GM23338 (cell line): ENCODE measurements around the gene NTM.

Source experiments
- CREB1 ChIP-seq: fragments of 250-450 bp; sonication (Bioruptor Pico); IDR thresholded peaks from 2 replicates; pipeline ENCODE4 v1.5.0; 2020; ENCODE audit warnings: low read depth, mild to moderate bottlenecking, moderate library complexity
- EZH2 ChIP-seq: fragments of 200-600 bp; sonication (generic); IDR thresholded peaks from one replicate; pipeline ENCODE4 v1.8.0; 2017; ENCODE audit warnings: antibody characterized with exemption, mild to moderate bottlenecking, low read depth; ENCODE audit not compliant: unreplicated experiment
- EZH2phosphoT487 ChIP-seq: fragments of 200-600 bp; sonication (generic); IDR thresholded peaks from one replicate; pipeline ENCODE4 v1.8.1; 2018; ENCODE audit warnings: antibody characterized with exemption; ENCODE audit not compliant: unreplicated experiment
- JUNB ChIP-seq: IDR thresholded peaks from one replicate; pipeline ENCODE4 v1.6.1; 2016; ENCODE audit warnings: antibody characterized with exemption; ENCODE audit not compliant: unreplicated experiment
- NANOG ChIP-seq: IDR thresholded peaks from 2 replicates; pipeline ENCODE4 v1.6.1; 2016; ENCODE audit warnings: antibody characterized with exemption, borderline replicate concordance
- POLR2AphosphoS5 ChIP-seq: IDR thresholded peaks from 2 replicates; pipeline ENCODE4 v1.6.1; 2016; ENCODE audit warnings: antibody characterized with exemption, low read depth
- ZNF331 ChIP-seq: fragments of 250-450 bp; sonication (Bioruptor Pico); IDR thresholded peaks from 2 replicates; pipeline ENCODE4 v1.5.0; 2020; ENCODE audit warnings: low read depth, mild to moderate bottlenecking, moderate library complexity
- TF ChIP-seq, protein P1 (sequence below), 2 experiments: fragments of 200-600 bp in 1 of 2; sonication (generic) in 1 of 2; conservative IDR thresholded peaks; 2 replicates each; pipeline versions ENCODE4 v1.5.1 to v1.6.1; 2016 to 2017; ENCODE audit warnings: antibody characterized with exemption in 2 of 2, low read depth in 2 of 2, mild to moderate bottlenecking in 2 of 2, moderate library complexity in 1 of 2
- TF ChIP-seq, protein P2 (sequence below): IDR thresholded peaks from one replicate; pipeline ENCODE4 v1.6.1; 2018; ENCODE audit warnings: antibody characterized with exemption; ENCODE audit not compliant: unreplicated experiment
- TF ChIP-seq, protein P3 (sequence below): fragments of 250-450 bp; sonication (Bioruptor Pico); IDR thresholded peaks from 2 replicates; pipeline ENCODE4 v1.5.0; 2020; ENCODE audit warnings: mild to moderate bottlenecking, moderate library complexity

DNA sequence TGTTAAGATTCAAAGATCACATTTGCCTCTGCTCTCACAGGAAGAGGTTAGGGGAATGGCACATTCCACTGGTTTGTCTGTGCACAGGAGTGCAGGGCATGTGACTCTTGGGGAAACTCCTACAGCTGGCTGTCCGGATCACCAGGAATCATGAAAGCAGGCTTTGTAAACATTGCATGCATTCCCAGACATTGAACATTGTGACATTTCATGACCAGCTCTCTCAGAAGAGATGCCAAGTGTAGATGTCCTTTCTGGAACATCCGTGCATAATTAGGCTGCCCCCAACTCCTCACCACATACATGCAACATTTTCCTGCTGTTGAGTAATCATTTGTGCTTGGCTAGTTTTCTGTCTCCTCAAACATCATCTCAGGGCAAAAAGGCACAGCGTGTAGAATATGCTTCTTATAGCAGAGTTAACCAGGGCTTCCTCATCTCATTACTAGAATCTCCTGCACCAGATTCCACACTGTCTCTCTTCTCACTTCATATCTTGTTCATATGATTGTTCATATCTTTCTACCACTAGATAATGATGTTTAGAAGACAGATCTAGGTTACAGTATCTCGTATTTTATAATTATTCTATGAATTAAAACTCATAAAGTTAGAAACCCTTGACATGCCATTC, 694.7 kb downstream of the NTM start:
- TF ChIP-seq, protein P1, sequence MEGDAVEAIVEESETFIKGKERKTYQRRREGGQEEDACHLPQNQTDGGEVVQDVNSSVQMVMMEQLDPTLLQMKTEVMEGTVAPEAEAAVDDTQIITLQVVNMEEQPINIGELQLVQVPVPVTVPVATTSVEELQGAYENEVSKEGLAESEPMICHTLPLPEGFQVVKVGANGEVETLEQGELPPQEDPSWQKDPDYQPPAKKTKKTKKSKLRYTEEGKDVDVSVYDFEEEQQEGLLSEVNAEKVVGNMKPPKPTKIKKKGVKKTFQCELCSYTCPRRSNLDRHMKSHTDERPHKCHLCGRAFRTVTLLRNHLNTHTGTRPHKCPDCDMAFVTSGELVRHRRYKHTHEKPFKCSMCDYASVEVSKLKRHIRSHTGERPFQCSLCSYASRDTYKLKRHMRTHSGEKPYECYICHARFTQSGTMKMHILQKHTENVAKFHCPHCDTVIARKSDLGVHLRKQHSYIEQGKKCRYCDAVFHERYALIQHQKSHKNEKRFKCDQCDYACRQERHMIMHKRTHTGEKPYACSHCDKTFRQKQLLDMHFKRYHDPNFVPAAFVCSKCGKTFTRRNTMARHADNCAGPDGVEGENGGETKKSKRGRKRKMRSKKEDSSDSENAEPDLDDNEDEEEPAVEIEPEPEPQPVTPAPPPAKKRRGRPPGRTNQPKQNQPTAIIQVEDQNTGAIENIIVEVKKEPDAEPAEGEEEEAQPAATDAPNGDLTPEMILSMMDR (conservative IDR thresholded peaks at IDR 0.05; ENCODE audit: low read depth in 2 of 2) = no peak
- TF ChIP-seq POLR2AphosphoS5 (no peak), CREB1 (CRISPR knock-in tag) (no peak), NANOG (no peak), EZH2 (no peak), EZH2phosphoT487 (no peak), ZNF331 (CRISPR knock-in tag) (no peak), JUNB (no peak)
- TF ChIP-seq, protein P2, sequence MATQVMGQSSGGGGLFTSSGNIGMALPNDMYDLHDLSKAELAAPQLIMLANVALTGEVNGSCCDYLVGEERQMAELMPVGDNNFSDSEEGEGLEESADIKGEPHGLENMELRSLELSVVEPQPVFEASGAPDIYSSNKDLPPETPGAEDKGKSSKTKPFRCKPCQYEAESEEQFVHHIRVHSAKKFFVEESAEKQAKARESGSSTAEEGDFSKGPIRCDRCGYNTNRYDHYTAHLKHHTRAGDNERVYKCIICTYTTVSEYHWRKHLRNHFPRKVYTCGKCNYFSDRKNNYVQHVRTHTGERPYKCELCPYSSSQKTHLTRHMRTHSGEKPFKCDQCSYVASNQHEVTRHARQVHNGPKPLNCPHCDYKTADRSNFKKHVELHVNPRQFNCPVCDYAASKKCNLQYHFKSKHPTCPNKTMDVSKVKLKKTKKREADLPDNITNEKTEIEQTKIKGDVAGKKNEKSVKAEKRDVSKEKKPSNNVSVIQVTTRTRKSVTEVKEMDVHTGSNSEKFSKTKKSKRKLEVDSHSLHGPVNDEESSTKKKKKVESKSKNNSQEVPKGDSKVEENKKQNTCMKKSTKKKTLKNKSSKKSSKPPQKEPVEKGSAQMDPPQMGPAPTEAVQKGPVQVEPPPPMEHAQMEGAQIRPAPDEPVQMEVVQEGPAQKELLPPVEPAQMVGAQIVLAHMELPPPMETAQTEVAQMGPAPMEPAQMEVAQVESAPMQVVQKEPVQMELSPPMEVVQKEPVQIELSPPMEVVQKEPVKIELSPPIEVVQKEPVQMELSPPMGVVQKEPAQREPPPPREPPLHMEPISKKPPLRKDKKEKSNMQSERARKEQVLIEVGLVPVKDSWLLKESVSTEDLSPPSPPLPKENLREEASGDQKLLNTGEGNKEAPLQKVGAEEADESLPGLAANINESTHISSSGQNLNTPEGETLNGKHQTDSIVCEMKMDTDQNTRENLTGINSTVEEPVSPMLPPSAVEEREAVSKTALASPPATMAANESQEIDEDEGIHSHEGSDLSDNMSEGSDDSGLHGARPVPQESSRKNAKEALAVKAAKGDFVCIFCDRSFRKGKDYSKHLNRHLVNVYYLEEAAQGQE = no peak
- TF ChIP-seq, protein P3, sequence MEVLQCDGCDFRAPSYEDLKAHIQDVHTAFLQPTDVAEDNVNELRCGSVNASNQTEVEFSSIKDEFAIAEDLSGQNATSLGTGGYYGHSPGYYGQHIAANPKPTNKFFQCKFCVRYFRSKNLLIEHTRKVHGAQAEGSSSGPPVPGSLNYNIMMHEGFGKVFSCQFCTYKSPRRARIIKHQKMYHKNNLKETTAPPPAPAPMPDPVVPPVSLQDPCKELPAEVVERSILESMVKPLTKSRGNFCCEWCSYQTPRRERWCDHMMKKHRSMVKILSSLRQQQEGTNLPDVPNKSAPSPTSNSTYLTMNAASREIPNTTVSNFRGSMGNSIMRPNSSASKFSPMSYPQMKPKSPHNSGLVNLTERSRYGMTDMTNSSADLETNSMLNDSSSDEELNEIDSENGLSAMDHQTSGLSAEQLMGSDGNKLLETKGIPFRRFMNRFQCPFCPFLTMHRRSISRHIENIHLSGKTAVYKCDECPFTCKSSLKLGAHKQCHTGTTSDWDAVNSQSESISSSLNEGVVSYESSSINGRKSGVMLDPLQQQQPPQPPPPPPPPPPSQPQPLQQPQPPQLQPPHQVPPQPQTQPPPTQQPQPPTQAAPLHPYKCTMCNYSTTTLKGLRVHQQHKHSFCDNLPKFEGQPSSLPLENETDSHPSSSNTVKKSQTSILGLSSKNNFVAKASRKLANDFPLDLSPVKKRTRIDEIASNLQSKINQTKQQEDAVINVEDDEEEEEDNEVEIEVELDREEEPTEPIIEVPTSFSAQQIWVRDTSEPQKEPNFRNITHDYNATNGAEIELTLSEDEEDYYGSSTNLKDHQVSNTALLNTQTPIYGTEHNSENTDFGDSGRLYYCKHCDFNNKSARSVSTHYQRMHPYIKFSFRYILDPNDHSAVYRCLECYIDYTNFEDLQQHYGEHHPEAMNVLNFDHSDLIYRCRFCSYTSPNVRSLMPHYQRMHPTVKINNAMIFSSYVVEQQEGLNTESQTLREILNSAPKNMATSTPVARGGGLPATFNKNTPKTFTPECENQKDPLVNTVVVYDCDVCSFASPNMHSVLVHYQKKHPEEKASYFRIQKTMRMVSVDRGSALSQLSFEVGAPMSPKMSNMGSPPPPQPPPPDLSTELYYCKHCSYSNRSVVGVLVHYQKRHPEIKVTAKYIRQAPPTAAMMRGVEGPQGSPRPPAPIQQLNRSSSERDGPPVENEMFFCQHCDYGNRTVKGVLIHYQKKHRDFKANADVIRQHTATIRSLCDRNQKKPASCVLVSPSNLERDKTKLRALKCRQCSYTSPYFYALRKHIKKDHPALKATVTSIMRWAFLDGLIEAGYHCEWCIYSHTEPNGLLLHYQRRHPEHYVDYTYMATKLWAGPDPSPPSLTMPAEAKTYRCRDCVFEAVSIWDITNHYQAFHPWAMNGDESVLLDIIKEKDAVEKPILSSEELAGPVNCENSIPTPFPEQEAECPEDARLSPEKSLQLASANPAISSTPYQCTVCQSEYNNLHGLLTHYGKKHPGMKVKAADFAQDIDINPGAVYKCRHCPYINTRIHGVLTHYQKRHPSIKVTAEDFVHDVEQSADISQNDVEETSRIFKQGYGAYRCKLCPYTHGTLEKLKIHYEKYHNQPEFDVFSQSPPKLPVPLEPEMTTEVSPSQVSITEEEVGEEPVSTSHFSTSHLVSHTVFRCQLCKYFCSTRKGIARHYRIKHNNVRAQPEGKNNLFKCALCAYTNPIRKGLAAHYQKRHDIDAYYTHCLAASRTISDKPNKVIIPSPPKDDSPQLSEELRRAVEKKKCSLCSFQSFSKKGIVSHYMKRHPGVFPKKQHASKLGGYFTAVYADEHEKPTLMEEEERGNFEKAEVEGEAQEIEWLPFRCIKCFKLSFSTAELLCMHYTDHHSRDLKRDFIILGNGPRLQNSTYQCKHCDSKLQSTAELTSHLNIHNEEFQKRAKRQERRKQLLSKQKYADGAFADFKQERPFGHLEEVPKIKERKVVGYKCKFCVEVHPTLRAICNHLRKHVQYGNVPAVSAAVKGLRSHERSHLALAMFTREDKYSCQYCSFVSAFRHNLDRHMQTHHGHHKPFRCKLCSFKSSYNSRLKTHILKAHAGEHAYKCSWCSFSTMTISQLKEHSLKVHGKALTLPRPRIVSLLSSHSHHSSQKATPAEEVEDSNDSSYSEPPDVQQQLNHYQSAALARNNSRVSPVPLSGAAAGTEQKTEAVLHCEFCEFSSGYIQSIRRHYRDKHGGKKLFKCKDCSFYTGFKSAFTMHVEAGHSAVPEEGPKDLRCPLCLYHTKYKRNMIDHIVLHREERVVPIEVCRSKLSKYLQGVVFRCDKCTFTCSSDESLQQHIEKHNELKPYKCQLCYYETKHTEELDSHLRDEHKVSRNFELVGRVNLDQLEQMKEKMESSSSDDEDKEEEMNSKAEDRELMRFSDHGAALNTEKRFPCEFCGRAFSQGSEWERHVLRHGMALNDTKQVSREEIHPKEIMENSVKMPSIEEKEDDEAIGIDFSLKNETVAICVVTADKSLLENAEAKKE = no peak
